HG02970 (cell line): ENCODE results near the gene SRD5A2.
"Not testable (repeated sequence)": the region's sequence is repeated elsewhere in the genome, so short reads cannot be mapped to it uniquely, and the experiment has no call there.

Experiments used
- ATAC-seq: cut with Tn5 transposase; IDR thresholded peaks from one replicate; pipeline ENCODE4 v1.9.1; 2021; ENCODE audit warnings: mild to moderate bottlenecking, moderate library complexity, moderate number of reproducible peaks; ENCODE audit not compliant: unreplicated experiment, low FRiP score

SRD5A2 gene

GRCh38 chr2:31535768-31536167 lies 45.0 kb downstream of the SRD5A2 start:
- no peak for ATAC-seq

GRCh38 chr2:31534636-31535035 lies 46.1 kb downstream of the SRD5A2 start:
- no peak for ATAC-seq

GRCh38 chr2:31533036-31533435 lies 47.7 kb downstream of the SRD5A2 start:
- ATAC-seq = no peak

GRCh38 chr2:31531101-31531500 lies 49.6 kb downstream of the SRD5A2 start:
- no peak for ATAC-seq

GRCh38 chr2:31529256-31529655 lies 51.5 kb downstream of the SRD5A2 start:
- no peak for ATAC-seq

GRCh38 chr2:31528823-31529222 lies 51.9 kb downstream of the SRD5A2 start:
- no peak for ATAC-seq

GRCh38 chr2:31526946-31527732 lies 53.6 kb downstream of the SRD5A2 start:
- ATAC-seq = no peak

- ATAC-seq = no peak
These were observed 54.9 kb downstream of the SRD5A2 start for GRCh38 chr2:31525876-31526275.

- no peak for ATAC-seq
These were observed 56.1 kb downstream of the SRD5A2 start for GRCh38 chr2:31524592-31524991.

- no peak for ATAC-seq
These were observed 56.8 kb downstream of the SRD5A2 start for GRCh38 chr2:31523871-31524492.

- ATAC-seq = no peak
These were observed 58.0 kb downstream of the SRD5A2 start for GRCh38 chr2:31522786-31523185.

- ATAC-seq = no peak
These were observed 63.1 kb downstream of the SRD5A2 start for GRCh38 chr2:31517442-31518203.

- no peak for ATAC-seq
These were observed 65.2 kb downstream of the SRD5A2 start for GRCh38 chr2:31515586-31515985.

GRCh38 chr2:31513553-31513952 lies 67.2 kb downstream of the SRD5A2 start:
- ATAC-seq = no peak

- ATAC-seq = no peak
These were observed 69.4 kb downstream of the SRD5A2 start for GRCh38 chr2:31511376-31511775.

GRCh38 chr2:31505111-31505510 lies 75.6 kb downstream of the SRD5A2 start:
- ATAC-seq = no peak

GRCh38 chr2:31504311-31504710 lies 76.4 kb downstream of the SRD5A2 start:
- no peak for ATAC-seq

GRCh38 chr2:31496451-31496874 lies 84.3 kb downstream of the SRD5A2 start:
- ATAC-seq = not testable (repeated sequence)

- not testable (repeated sequence) for ATAC-seq
These were observed 91.4 kb downstream of the SRD5A2 start for GRCh38 chr2:31489339-31489738.

- no peak for ATAC-seq
These were observed 97.5 kb downstream of the SRD5A2 start for GRCh38 chr2:31483246-31483645.

- ATAC-seq = no peak
These were observed 104.1 kb downstream of the SRD5A2 start for GRCh38 chr2:31476511-31477180.
